Stomach (tissue), 4 donors: ENCODE results near the gene ATP8A2.

Source experiments
- POLR2A ChIP-seq, 4 donors: fragments of 450-650 bp; IDR thresholded peaks; one replicate each; pipeline ENCODE4 v1.6.1; 2016; ENCODE audit warnings: antibody characterized with exemption in 4 of 4, control low read depth in 2 of 4, mild to moderate bottlenecking in 1 of 4, moderate library complexity in 1 of 4
- POLR2AphosphoS5 ChIP-seq, 3 donors: sonication (generic); formaldehyde crosslinking; IDR thresholded peaks; one replicate each; pipeline ENCODE4 v1.6.1; 2016; ENCODE audit warnings: antibody characterized with exemption in 3 of 3

DNA sequence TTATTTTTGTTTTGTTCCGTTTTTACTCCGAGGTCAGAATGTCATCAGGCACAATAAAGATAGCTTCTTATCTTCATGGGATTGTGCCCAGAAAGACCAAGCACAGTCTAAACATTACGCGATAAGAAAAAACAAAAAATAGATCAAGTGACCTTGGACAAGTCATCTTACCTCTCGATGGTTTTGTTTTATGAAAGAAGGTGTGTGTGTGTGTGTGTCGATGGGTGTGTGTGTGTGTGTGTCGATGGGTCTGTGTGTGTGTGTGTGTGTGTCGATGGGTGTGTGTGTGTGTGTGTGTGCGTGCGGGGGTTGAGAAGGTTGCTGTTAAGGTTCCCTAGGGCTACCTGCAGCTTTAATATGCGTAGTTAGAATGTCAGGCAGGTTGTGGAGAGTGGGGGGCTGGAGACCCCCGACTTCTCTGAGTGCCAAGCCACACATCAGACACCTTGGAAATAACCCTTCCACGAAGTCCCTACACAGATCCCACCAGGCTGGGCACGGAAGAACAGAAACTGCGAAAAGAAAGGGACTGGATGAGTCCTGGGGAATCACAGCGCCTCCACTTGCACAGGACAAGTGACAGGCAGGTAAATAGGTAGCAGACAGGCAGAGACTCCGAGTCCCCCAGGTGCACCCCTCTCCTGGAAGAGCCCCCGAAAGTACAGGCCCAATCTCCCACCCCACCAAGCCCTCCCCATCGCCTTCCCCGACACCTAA is 458 bp upstream of the ATP8A2 start:
- no peak for TF ChIP-seq POLR2AphosphoS5 (IDR thresholded peaks at IDR 0.05)
- TF ChIP-seq POLR2A (IDR thresholded peaks at IDR 0.05) = no peak
